Measurements from ENCODE around the gene ARL4D.
A peak's percentile ranks its signal among the peaks of the same experiment; 100 is the strongest.
"Not testable (repeated sequence)": the region's sequence is repeated elsewhere in the genome, so short reads cannot be mapped to it uniquely, and the experiment has no call there.

The ARL4D gene

DNA sequence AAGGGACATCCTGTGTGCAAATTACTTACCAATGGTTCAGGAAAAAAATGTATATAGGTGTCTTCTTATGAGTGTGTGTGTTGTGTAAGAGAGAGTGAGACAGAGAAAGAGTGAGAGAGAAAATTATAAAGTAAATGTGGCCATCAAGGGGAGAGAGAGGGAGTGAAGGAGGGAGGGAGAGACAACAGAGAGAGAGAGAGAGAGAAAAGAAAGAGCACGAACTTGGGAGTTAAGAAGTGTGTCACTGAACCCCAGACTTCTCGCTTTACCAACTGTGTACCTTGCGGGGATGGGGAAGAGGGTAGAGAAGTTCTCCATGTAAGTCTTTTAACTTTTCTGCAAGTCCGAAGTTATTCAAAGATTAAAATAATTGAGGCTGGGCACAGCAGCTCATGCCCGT, 28.8 kb upstream of the ARL4D start:
- DNase-seq (ENCODE audit: low read depth in 3 of 3) = no peak

DNA sequence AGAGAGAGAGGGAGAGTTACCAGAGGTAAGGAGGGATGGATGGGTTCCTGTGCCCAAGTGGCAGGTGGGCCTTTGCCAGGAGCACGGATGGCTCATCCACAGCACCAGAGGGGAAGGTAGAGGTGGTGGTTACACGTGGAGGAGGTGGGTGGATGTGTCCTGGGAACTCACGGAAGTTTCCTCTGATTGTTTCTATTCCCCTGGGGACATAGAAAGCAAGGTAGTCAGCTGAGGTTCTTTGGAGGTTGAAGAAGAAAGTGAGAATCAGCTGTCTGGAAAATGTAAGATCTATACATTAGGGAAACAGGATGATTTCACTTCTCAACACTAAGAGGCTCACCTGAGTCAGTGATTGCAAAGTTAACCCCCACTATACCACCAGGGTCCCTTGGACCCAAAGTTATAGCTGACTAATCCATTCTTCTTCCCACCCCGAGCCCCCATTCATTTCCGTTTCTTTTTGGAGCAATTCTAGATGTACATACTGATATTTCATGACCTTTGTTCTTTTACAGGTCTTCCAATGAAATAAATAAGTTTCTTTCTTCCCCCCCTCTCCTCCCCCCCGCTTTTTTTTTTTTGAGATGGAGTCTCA, 27.5 kb upstream of the ARL4D start:
- no peak for DNase-seq (ENCODE audit: low read depth in 3 of 3)

DNA sequence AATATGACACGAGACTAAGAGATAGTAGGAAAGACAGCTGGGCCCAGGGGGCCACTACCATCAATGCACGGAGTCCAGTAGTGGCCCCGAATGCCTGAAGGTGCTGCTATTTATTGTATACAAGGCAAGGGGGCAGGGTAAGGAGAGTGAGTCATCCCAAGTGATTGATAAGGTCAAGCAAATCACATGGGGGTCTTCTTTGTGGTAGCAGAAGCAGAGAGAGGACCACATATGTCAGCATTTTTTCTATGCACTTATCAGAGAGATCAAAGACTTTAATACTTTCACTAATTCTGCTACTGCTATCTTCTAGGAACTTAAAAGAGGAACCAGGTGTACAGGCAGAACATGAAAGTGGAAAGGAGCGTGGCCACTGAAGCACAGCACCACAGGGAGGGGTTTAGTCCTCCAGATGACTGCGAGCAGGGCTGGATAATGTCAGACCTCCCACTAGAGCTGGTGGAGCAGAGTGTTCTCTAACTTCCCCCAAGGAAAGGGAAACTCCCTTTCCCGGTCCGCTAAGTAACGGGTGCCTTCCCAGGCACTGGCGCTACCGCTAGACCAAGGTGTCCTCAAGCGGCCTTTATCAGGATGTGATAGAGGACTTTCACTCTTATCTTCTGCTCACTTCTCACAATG, 26.4 kb upstream of the ARL4D start:
- DNase-seq (ENCODE audit: low read depth in 3 of 3) = no peak

DNA sequence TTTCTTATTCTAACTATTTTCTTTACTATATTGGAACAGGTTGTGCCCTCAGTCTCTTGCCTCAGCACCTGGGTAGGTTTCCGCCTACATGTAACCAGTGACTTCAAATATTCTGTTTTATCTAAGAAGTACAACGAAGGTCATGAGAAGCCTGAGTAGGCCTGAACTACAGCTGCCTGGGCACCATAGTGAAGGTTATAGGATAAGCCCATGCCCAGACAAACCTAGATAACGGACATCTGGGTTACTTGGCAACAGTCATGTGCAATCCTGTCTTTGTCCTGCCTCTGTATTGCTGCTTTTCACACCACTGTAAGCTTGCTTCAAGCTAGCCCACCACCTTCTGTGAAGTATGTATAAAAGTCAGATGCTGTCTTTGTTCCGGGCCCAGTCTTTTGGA, 25.4 kb upstream of the ARL4D start:
- no peak for DNase-seq (ENCODE audit: low read depth in 3 of 3)

DNA sequence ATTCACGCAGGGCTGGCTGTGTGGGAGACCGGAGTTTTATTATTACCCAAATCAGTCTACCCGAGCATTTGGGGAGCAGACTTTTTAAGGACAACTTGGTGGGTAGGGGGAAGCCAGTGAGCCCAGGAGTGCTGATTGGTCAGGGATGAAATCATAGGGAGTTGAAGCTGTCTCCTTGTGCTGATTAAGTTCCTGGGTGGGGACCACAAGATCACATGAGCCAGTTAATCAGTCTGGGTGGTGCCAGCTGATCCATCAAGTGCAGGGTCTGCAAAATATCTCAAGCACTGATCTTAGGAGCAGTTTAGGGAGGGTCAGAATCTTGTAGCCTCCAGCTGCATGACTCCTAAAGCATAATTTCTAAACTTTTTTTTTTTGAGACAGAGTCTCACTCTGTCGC, 22.9 kb upstream of the ARL4D start:
- not testable (repeated sequence) for DNase-seq (ENCODE audit: low read depth in 3 of 3)

DNA sequence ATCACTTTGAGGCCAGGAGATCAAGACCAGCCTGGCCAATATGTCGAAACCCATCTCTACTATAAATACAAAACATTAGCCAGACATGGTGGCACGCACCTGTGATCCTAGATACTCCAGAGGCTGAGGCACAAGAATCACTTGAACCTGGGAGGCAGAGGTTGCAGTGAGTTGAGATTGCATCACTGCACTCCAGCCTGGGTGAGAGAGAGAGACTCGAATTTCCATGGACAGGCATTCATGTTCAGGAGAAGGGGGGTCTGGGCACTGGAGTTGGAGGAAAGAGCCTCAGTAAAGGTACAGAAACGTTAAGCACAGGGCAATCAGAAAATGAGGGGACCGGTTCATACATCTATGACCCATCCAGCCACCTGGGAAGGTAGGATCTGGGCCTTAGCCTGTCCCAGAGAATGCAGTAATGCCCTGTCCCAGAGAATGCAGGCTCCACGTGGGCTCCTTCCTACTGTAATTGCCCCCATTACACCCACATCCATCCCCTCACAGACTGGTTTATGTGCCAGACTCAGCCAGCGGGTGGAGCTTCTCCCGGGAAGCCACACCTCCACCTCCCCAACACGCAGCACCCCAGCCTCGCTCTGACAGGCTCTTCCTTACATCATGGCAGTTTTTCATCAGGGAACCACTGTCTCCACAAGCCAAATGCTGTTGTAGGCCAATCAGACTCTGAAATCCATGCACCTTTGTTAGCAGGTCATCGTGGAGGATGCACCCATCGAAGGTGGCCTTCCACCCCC, 21.6 kb upstream of the ARL4D start:
- DNase-seq (ENCODE audit: low read depth in 3 of 3) = no peak

DNA sequence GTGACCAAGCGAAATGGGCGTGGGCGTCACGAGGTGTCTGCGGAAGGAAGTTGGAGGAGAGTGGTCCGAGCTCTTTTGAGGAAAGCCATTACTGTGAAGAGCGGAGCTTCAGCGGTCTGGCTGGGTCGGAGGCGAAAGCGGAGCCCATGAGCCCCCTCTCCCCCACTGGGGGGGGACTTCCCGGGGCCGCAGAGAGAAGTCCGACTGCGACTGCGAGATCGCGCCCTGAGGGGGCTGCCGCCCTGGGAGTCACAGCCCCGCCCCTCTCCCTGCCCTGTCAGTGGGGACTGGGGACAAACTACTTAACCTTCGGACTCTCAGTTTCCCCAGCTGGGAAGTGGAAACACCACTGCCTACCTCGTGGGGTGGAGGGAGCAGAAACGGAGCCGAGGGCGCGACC, 20.0 kb upstream of the ARL4D start:
- no peak for DNase-seq (ENCODE audit: low read depth in 3 of 3)

DNA sequence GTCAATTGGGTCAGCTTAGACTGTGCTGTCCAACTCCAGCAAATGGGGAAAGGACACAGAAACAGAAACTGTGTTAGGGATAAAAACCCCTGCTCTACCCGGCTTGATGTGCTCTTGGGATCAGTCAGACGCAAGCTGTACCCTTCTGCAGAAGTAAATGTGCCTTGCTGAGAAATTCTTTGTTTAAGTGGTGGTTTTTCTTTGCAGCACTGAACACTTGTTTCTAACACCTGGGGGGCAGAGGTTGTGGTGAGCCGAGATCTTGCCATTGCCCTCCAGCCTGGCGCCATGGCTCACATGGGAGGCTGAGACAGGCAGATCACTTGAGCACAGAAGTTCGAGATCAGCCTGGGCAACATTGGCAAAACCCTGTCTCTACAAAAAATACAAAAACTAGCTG, 18.5 kb upstream of the ARL4D start:
- DNase-seq (ENCODE audit: low read depth in 3 of 3) = no peak

DNA sequence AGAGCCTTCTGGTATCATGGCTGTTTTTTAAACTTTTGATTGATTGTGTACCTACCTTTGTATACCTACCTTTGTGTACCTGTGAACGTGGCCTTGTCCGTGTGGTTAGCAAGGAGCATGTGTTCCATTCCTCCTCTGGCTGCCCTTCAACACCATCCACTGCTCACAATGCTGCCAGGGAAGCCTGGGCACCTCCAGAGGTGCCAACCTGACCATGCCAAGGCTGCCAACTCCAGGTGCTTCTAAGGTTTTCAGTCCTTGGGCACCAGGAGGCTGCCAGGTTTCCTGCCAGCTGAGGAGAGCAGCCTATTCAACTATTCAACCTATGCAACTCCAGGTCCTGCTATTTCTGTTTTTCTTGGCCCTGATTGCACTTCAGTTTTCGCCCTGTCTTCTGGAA, 17.6 kb upstream of the ARL4D start:
- no peak for DNase-seq (ENCODE audit: low read depth in 3 of 3)

DNA sequence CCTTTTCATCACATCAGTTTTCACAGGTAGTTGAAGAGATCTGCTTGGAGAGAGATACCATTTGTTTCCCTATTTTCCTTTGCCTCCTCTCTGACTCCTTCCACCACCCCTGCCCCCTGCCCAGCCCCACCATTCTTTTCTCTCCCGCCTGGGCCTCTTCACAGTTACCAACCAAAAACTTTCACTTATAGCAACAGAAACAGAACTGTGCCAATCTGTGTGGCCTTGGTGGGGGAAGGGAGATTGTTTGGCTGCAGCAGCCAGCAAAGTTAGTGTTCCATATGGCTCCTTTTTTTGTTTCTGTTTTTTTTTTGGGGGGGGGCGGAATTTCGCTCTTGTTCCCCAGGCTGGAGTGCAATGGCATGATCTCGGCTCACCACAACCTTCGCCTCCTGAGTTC, 17.2 kb upstream of the ARL4D start:
- DNase-seq (ENCODE audit: low read depth in 3 of 3) = no peak

DNA sequence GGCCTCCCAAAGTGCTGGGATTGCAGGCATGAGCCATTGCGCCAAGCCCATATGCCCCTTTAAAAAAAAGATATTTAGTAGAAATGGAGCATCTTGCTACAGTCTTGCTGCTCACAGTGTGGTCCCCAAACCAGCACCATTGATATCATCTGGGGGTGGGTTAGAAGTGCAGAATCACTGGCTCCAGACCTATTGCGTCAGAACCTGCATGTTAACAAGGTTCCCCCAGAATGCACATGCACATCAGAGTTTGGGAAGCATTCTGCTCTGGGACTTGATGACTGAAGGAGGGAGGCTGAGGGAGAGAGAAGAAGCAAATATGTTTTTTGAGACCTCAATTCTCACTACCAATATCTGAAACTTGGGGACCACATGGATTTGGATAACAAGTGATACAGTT, 16.0 kb upstream of the ARL4D start:
- DNase-seq (ENCODE audit: low read depth in 3 of 3) = no peak

DNA sequence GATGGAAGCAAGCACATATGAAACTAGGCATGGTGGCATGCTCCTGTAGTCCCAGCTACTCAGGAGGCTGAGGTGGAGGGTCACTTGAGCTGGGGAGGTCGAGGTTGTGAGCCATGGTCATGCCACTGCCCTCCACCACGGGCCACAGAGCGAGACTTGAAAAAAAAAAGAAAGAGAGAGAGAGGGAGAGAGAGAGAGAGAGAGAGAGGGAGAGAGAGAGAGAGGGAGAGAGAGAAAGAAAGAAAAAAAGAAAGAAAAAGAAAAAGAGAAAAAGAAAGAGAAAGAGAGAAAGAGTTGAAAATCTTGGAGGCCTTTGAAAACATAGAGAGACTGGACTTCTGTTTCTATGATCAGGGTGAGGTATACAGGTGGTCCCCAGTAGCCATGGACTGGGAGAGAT, 15.4 kb upstream of the ARL4D start:
- DNase-seq (ENCODE audit: low read depth in 3 of 3) = no peak

DNA sequence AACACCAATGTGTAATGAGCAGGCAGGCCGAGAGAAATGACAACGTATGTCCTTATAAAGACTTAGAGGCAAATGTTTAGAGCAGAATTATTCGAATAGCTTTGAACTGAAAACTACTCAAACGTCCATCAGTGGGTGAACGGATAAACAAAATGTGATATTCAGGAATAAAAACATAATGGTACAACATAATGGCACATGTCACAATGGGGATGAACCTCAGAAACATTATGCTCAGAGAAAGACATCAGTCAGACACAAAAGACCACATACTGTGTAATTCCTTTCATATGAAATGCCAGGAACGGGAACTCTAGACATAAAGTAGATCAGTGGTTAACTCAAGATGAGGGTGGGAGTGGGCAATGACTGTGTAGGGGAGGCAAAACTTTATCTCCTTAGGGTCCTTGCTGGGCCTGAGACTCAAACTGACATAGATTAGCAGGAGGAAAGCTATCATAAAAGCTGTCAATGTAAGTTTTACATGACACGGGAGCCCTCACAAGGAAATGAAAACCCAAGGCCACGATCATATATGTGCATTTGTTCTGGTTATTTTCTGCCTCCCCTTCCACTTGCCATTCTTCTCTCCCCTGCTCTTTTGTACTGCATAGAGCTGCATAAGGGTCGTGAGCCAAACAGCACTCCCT, 14.8 kb upstream of the ARL4D start:
- DNase-seq (ENCODE audit: low read depth in 3 of 3) = no peak

DNA sequence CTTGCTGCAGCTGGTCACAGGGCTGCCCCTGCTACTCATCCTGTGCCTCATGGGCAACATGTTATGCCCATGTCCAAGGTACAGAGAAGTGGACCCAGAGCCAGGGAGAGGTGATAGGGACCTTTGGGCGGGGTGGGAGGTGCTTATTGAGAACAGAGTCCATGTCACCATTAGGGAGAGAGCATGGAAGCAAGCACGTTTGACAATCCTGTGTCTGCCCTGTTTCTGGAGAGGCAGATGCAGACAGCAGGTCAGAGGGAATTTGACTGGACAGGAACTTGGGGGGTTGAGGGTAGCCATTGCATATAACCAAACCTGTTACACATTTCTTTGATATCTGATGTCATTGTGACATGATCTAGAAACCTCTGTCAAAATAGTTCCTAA, 14.3 kb upstream of the ARL4D start:
- no peak for DNase-seq (ENCODE audit: low read depth in 3 of 3)

DNA sequence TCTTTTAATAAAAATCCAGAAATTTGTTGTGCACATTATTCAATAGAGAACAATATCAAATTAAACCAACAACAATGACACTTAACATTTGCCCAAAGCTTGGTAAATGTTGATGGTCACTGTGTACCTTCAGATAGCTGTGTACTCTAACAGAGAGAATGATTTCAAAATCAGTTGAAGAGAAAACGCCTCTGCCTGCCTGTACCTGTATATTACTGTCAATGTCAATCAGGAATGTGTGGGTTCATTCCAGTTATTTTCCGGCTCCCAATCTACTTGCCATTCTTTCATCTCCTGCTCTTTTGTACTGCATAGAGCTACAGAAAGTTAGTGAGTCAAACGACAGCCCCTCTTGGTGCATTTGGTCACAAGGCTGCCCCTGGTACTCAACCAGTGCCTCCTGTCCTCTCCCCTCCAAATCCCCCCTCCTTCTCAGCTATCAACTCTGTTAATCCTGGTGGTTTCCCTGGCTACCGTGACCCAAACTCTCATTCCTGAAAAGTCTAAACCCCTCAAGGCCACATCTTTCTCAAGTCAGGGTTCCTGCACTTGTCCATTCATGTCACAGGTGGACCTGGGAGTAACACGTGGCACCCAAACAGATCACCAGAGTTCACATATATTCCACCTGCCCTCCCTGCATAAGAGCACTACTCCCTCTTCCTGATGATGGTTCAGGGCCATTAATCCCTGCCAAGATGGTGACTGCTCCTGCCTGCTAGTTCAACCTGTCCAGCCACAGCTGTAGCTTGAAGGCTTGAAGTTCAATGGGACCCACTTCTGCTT, 13.6 kb upstream of the ARL4D start:
- DNase-seq (ENCODE audit: low read depth in 3 of 3) = no peak

DNA sequence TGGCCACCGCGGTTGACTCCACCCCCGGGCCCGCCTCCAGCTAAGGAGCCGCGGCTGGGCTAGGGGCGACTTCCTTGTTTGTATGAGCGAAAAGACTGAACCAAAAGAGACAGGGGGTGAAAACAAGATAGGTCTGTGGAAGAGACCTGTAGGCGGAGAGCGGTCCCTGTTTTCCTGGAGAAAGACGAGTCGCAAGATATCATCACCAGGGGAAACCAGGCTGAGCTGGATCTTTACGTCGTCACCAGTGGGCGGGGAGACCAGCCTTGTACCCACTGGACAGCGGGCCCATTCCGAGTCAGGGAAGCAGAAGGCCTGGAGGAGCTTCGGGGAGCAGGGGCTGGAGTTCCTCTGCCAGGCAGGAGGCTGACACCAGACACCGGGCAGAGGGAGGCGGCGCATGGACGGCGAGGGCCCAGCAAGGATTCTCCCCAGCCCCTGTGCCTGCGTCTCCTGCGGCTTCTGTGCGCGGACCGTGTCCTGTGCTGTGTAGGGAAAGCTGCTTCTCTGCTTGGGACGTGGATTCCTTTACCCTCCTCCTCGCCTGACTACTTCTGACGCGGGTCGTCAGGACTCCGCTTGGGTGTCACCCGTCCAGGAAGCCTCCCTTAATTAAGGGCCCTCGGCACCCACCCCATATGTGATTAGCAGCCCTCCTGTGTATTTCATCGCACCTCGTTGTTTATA, 10.3 kb upstream of the ARL4D start:
- peak; percentile 76 to 88 (median 78) for DNase-seq (ENCODE audit: low read depth in 3 of 3)

DNA sequence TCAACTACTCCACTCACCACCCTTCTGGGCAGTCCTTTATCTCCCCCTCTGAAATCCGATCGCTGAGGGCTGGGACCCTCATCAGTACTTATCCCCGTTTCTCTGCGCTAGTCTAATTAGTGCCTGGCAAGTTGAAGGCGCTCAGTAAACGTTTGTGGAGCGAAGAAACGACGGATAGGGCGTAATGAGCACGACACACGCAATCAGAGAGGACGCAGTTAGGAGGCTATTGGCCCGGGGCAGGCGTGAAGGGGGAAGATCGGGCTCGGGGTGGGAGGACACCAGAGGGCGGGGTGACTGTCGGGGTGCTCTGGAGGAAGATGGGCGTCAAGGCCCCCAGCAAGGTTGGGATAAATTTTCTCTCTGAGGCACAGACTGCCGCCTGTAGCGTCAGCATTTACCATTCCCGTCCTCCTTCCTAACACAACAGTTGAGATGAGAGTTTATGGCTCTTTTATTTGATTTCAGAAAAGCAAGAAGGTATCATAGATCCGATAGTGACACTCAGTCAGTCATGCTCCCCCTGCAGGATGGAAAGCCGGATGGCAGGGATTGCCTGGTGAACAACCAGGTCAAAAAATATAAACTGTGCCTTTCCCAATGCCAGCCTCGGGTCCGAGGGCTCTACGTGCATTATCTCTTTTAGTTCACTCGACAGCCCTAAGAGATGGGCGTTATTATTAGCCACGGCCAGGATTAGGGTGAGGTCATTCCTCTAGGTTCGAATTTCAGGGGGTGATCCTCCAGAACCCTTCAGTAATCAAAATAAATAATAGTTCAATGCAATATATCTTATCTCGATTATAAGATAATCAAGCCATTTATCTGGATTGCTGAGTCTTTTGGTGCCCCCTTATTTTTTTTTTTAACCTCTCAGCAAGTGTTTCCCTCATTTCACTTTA, 9.5 kb upstream of the ARL4D start:
- peak; percentile 56 to 80 (median 64) for DNase-seq (ENCODE audit: low read depth in 3 of 3)

DNA sequence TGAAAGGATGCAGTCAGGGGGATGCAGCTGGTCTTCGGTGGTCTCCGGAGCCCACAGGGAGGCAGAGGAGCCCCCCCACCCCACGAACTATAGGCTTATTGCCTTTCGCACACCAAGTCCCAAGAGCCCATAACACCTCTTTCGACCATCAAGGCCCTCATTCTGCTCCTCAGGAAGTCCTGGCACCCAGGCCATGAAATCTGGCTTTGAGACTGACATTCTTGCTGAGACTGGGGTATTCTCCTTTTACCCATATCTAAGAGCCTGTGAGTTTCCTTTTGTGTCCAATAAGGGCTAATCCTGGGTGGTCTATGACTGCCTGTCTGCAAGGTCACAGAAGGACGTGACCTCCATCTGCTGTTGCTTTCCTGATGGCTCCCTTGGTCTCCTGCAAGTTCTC, 6.4 kb upstream of the ARL4D start:
- DNase-seq (ENCODE audit: low read depth in 3 of 3) = no peak

DNA sequence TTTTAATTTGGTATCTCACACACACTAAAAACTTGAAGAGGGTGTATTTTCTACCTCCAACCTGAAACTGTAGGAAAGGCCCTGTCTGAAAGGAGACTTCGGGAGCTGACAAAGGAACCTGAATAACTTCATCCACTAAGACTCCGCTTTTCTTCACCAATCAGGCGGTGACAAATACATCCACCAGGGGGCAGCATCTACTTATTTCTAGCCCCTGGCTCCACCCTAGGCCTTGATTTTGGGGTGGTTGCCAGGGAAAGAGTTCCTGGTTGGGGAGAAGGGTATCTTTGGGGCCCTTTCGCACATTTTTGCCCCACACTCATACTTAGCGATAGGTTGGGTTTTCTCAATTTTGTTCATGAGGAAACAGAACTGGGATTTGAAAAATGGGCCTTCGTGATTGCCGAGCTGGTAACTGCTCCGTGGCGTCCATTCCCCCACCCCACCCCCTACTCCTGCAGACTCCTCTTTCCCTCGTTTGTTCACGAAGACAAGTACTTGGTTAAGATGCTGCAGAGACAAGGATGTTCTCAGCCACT, 4.8 kb upstream of the ARL4D start:
- peak; percentile 75 to 89 (median 89) for DNase-seq (ENCODE audit: low read depth in 3 of 3)

DNA sequence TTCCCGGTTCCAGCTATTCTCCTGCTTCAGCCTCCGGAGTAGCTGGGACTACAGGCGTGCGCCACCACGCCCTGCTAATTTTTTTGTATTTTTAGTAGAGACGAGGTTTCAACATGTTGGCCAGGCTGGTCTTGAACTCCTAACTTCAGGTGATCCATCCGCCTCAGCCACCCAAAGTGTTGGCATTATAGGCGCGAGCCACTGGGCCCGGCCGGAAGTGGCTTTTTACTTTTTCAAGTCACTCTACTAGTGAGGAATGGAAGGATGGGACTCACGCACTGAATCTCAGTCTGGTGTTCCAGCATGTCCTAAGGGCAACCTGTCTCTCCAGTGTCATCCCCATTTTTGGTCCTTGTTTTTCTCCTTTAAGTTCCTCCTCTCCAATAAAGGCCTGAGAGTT, 4.1 kb upstream of the ARL4D start:
- DNase-seq (ENCODE audit: low read depth in 3 of 3) = not testable (repeated sequence)

All from stimulated activated CD4-positive, alpha-beta T cell treated with anti-CD3 and anti-CD28 coated beads, TNF-alpha, amount 100 ng/mL, for 24 hours (primary cell).